ENCODE data around the gene DYNC1LI2. TPM values are rescaled to one million over a fixed set of nuclear protein-coding genes. Genes with fewer than 3 reads are reported as not detected.

The DYNC1LI2 gene
- total and polyA plus RNA-seq, 2 of the 8 experiments (the other 6 are each of a cell fraction or from before 2014, with no cell fraction given): 35.0 to 70.8 TPM

DNA sequence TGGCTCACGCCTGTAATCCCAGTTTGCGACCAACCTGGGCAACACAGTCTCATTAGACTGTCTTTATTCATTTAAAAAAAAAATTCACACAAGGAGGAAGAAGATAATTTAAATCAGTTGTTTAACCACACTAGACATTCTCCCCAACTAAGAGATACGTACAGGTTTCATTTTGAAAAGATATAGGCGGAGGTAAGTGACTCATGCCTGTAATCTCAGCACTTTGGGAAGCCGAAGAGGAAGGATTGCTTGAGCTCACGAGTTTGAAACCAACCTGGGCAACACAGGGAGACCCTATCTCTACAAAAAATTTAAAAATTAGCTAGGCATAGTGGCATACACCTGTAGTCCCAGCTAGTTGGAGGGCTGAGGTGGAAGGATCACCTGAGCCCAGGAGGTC, 60.2 kb downstream of the DYNC1LI2 start:
- no peak overlapping the region for H3K23ac ChIP-seq (ENCODE audit: insufficient read length)
- POLR2A ChIA-PET (ENCODE audit: partially characterized antibody): interaction anchor here (0.6 kb wide), 2 partner anchors 19 to 49 kb away, joined by 3 read pairs; no protein-coding TSS in a partner anchor
- peaks cover 17% of the 10 kb centered on the region for H3K79me1 ChIP-seq (ENCODE audit: low read depth, low read length)
- H4K8ac ChIP-seq (ENCODE audit: extremely low read depth, insufficient read depth, low read length): no peak overlapping the region
- no peaks in the 10 kb centered on the region for H3K27me3 ChIP-seq (replicated peaks in 1 of 4; ENCODE audit: control insufficient read depth in 3 of 4, extremely low read depth in 1 of 4, insufficient read depth in 3 of 4, low read length in 3 of 4)
- H3K14ac ChIP-seq (ENCODE audit: insufficient read length): no peak overlapping the region
- no peak overlapping the region for H2AK5ac ChIP-seq (ENCODE audit: low read depth, low read length)
- no peak overlapping the region for H2BK5ac ChIP-seq (ENCODE audit: low read depth, low read length)
- no peak for DNase-seq (ENCODE audit: low read depth in 1 of 2, low spot score in 2 of 2)
- H3K4me2 ChIP-seq (ENCODE audit: insufficient read depth in 1 of 2, low read depth in 2 of 2, low read length in 2 of 2): no peak overlapping the region
- WGBS, 2 experiments (ENCODE audit: extremely low coverage in 1 of 2, insufficient coverage in 1 of 2, insufficient read length in 1 of 2, insufficient replicate concordance in 2 of 2, low coverage in 1 of 2, low lambda C conversion rate in 2 of 2, missing lambda C conversion rate in 1 of 2): 84% methylated on average over 6 of the region's 6 CpGs; no CpG with 5 or more reads in 1 of the 2 experiments
- CTCF ChIA-PET (ENCODE audit: partially characterized antibody): interaction anchor here (1.0 to 1.5 kb wide), 4 partner anchors 11 to 82 kb away, joined by 4 to 9 read pairs (median 4); no protein-coding TSS in a partner anchor
- peaks cover 0 to 68% of the 10 kb centered on the region in 2 experiments; a peak in 2 of 4 replicates for H3K79me2 ChIP-seq (ENCODE audit: control insufficient read depth in 1 of 2, insufficient read depth in 2 of 2, low read length in 2 of 2)
- no peak overlapping the region for H4K5ac ChIP-seq (ENCODE audit: insufficient read length, low read depth, low read length)
- FAIRE-seq: no peak
- no peak overlapping the region for H2BK12ac ChIP-seq (ENCODE audit: low read depth, low read length)
- peaks cover 5 to 18% (median 9%) of the 10 kb centered on the region in 4 experiments for H3K4me1 ChIP-seq (replicated peaks in 1 of 4; ENCODE audit: control insufficient read depth in 3 of 4, insufficient read depth in 4 of 4, low read length in 3 of 4)
- H3K27ac ChIP-seq (ENCODE audit: low read depth, low read length): no peak overlapping the region
- peaks cover 0 to 13% of the 10 kb centered on the region in 2 experiments for H4K20me1 ChIP-seq (replicated peaks in 1 of 2; ENCODE audit: control insufficient read depth in 1 of 2, insufficient read depth in 2 of 2, low read length in 2 of 2)
- H3K23me2 ChIP-seq (ENCODE audit: low read depth, low read length): peaks cover 8% of the 10 kb centered on the region; the same call in 1 of the 2 replicates
- no peak overlapping the region for H2AFZ ChIP-seq (ENCODE audit: low read length)
- H3K56ac ChIP-seq (replicated peaks; ENCODE audit: insufficient read length, low read depth, low read length): no peak overlapping the region
- H3K18ac ChIP-seq (ENCODE audit: extremely low read depth, low read length): no peak overlapping the region
- no peak overlapping the region for H2BK120ac ChIP-seq (replicated peaks; ENCODE audit: low read depth, low read length)
- H3K4ac ChIP-seq (replicated peaks; ENCODE audit: insufficient read length, low read depth, low read length): no peak overlapping the region
- no peaks in the 10 kb centered on the region for H3K36me3 ChIP-seq (ENCODE audit: control insufficient read depth in 2 of 4, insufficient read depth in 4 of 4, low read length in 3 of 4)
- no peak overlapping the region for H3K9ac ChIP-seq (replicated peaks in 1 of 4; ENCODE audit: extremely low read depth in 1 of 4, low read depth in 3 of 4, low read length in 3 of 4)
- no peak overlapping the region for H2BK20ac ChIP-seq (ENCODE audit: low read length)
- H2BK15ac ChIP-seq (ENCODE audit: low read length): no peak overlapping the region
- H3K4me3 ChIP-seq (ENCODE audit: extremely low read depth in 1 of 4, insufficient read depth in 2 of 4, low read depth in 3 of 4, low read length in 4 of 4): no peak overlapping the region
- no peaks in the 10 kb centered on the region for H3K9me3 ChIP-seq (ENCODE audit: insufficient read depth in 2 of 2, low read depth in 1 of 2, low read length in 1 of 2)
- no peak overlapping the region for H4K91ac ChIP-seq (replicated peaks; ENCODE audit: insufficient read length, low read length)
- TF ChIP-seq EZH2 (IDR thresholded peaks at IDR 0.05; ENCODE audit: low read depth, low read length, severe bottlenecking) (no peak), HDAC6 (IDR thresholded peaks at IDR 0.05; ENCODE audit: low read depth, low read length) (no peak), POU5F1 (IDR thresholded peaks at IDR 0.05; ENCODE audit: low read depth, low read length) (no peak), SIRT6 (IDR thresholded peaks at IDR 0.05; ENCODE audit: low read length) (no peak), BRCA1 (IDR thresholded peaks at IDR 0.05; ENCODE audit: low read depth, low read length) (no peak), TCF12 (IDR thresholded peaks at IDR 0.05; ENCODE audit: low read depth, low read length) (no peak), SRF (IDR thresholded peaks at IDR 0.05; ENCODE audit: low read depth, low read length) (no peak), KDM1A (IDR thresholded peaks at IDR 0.05; ENCODE audit: borderline replicate concordance, low read length) (no peak), RAD21 (IDR thresholded peaks at IDR 0.05 in 1 of 2, conservative IDR thresholded peaks at IDR 0.05 in 1 of 2; ENCODE audit: low read depth in 2 of 2, low read length in 2 of 2) (no peak), TAF1 (IDR thresholded peaks at IDR 0.05; ENCODE audit: low read depth, low read length) (no peak), ASH2L (IDR thresholded peaks at IDR 0.05; ENCODE audit: low read length) (no peak), CTBP2 (IDR thresholded peaks at IDR 0.05; ENCODE audit: borderline replicate concordance, insufficient read depth, insufficient read length, low read length) (no peak), RXRA (IDR thresholded peaks at IDR 0.05; ENCODE audit: insufficient read depth, low read depth, low read length) (no peak)
- TF ChIP-seq, protein P1, sequence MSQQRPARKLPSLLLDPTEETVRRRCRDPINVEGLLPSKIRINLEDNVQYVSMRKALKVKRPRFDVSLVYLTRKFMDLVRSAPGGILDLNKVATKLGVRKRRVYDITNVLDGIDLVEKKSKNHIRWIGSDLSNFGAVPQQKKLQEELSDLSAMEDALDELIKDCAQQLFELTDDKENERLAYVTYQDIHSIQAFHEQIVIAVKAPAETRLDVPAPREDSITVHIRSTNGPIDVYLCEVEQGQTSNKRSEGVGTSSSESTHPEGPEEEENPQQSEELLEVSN (IDR thresholded peaks at IDR 0.05): no peak
